ENCODE results near the gene DHX34. TPM values are rescaled to one million over a fixed set of nuclear protein-coding genes. Genes with fewer than 3 reads are reported as not detected.

Gene DHX34
- total RNA-seq, 1 experiment from 2014 or later: 29.7 TPM

Other genes starting within 250 kb of the DHX34 start
- 4.0 and 11.4 TPM in 2 replicates for gene ZC3H4, start 235.5 kb upstream of the DHX34 start, total RNA-seq (2014; rRNA removed; shearing (Covaris generic))
- gene SAE1, start 218.5 kb upstream of the DHX34 start, total RNA-seq (2014; rRNA removed; shearing (Covaris generic)): 289 and 321 TPM in 2 replicates
- gene BBC3, start 118.1 kb upstream of the DHX34 start, total RNA-seq (2014; rRNA removed; shearing (Covaris generic)): 0.86 and 2.2 TPM in 2 replicates
- gene CCDC9, start 92.8 kb upstream of the DHX34 start, total RNA-seq (2014; rRNA removed; shearing (Covaris generic)): 8.0 and 8.6 TPM in 2 replicates
- gene INAFM1, start 74.4 kb upstream of the DHX34 start, total RNA-seq (2014; rRNA removed; shearing (Covaris generic)): 3.5 and 6.0 TPM in 2 replicates
- not detected in 2 replicates for gene C5AR1, start 39.5 kb upstream of the DHX34 start, total RNA-seq (2014; rRNA removed; shearing (Covaris generic))
- 0.17 TPM in 1 of 2 replicates, not detected in the other for gene C5AR2, start 17.1 kb upstream of the DHX34 start, total RNA-seq (2014; rRNA removed; shearing (Covaris generic))
- gene MEIS3, start 70.2 kb downstream of the DHX34 start, total RNA-seq (2014; rRNA removed; shearing (Covaris generic)): 0.63 and 2.9 TPM in 2 replicates
- 0.40 TPM in 1 of 2 replicates, not detected in the other for gene SLC8A2, start 122.6 kb downstream of the DHX34 start, total RNA-seq (2014; rRNA removed; shearing (Covaris generic))
- gene KPTN, start 134.9 kb downstream of the DHX34 start, total RNA-seq (2014; rRNA removed; shearing (Covaris generic)): 3.3 and 6.5 TPM in 2 replicates
- 87.0 and 101 TPM in 2 replicates for gene NAPA, start 165.7 kb downstream of the DHX34 start, total RNA-seq (2014; rRNA removed; shearing (Covaris generic))
- gene ZNF541, start 223.8 kb downstream of the DHX34 start, total RNA-seq (2014; rRNA removed; shearing (Covaris generic)): not detected in 2 replicates

Data from Daoy (cell line).